Measurements from ENCODE around the gene SUCO.

Gene SUCO, protein sequence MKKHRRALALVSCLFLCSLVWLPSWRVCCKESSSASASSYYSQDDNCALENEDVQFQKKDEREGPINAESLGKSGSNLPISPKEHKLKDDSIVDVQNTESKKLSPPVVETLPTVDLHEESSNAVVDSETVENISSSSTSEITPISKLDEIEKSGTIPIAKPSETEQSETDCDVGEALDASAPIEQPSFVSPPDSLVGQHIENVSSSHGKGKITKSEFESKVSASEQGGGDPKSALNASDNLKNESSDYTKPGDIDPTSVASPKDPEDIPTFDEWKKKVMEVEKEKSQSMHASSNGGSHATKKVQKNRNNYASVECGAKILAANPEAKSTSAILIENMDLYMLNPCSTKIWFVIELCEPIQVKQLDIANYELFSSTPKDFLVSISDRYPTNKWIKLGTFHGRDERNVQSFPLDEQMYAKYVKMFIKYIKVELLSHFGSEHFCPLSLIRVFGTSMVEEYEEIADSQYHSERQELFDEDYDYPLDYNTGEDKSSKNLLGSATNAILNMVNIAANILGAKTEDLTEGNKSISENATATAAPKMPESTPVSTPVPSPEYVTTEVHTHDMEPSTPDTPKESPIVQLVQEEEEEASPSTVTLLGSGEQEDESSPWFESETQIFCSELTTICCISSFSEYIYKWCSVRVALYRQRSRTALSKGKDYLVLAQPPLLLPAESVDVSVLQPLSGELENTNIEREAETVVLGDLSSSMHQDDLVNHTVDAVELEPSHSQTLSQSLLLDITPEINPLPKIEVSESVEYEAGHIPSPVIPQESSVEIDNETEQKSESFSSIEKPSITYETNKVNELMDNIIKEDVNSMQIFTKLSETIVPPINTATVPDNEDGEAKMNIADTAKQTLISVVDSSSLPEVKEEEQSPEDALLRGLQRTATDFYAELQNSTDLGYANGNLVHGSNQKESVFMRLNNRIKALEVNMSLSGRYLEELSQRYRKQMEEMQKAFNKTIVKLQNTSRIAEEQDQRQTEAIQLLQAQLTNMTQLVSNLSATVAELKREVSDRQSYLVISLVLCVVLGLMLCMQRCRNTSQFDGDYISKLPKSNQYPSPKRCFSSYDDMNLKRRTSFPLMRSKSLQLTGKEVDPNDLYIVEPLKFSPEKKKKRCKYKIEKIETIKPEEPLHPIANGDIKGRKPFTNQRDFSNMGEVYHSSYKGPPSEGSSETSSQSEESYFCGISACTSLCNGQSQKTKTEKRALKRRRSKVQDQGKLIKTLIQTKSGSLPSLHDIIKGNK (N-terminal part only)

DNA sequence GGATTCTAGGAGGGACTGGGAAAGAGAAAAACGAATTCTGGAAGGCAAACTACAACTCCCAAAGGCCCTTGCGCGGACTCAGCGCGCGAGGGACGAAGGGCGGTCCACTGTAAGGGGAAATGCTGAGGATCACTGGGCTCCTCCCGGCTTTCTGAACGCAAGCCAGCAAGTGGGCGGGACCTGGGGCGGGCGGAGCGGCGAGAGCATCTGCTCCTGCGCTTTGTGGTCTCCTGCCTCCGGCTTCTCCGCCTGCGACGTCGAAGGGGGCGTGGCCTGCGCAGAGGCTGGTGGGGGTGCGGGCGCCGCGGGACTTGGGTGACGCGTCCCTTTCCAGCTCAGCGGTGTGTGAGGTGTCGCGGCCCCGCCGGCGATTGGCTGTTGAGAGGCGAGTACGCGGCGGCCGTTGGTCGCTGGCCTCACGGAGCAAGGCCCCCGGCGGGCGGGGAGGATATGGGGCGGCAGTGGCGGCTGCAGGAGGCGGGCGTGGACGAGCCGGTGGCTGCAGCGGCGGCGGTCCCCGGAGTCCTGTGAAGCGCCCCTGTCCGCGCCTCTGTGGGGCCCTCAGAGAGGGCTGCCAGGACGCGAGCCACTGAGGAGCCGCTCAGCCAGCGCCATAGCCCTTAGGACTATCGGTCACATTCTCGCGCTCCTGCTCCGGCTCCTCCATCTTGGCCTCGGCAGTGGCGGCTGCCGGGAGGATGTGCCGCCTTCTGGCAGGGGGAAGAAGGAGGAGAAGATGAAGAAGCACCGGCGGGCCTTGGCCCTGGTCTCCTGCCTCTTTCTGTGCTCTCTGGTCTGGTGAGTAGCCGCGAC lies at the start of gene SUCO:
TSS of gene SUCO (plus strand) at position 451 of the 813 bp plus-strand sequence. CDS start at position 737, 286 bp downstream.
- TF ChIP-seq, protein P1, sequence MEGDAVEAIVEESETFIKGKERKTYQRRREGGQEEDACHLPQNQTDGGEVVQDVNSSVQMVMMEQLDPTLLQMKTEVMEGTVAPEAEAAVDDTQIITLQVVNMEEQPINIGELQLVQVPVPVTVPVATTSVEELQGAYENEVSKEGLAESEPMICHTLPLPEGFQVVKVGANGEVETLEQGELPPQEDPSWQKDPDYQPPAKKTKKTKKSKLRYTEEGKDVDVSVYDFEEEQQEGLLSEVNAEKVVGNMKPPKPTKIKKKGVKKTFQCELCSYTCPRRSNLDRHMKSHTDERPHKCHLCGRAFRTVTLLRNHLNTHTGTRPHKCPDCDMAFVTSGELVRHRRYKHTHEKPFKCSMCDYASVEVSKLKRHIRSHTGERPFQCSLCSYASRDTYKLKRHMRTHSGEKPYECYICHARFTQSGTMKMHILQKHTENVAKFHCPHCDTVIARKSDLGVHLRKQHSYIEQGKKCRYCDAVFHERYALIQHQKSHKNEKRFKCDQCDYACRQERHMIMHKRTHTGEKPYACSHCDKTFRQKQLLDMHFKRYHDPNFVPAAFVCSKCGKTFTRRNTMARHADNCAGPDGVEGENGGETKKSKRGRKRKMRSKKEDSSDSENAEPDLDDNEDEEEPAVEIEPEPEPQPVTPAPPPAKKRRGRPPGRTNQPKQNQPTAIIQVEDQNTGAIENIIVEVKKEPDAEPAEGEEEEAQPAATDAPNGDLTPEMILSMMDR (IDR thresholded peaks at IDR 0.05; ENCODE audit: control insufficient read depth, insufficient read depth, low read depth, low read length, missing control alignments): no peak
- H3K4me3 ChIP-seq (ENCODE audit: control insufficient read depth, low read depth, low read length): peak within 1 kb of the TSS; percentile 93
- peak; percentile 97 for DNase-seq (ENCODE audit: low read depth)

DNA sequence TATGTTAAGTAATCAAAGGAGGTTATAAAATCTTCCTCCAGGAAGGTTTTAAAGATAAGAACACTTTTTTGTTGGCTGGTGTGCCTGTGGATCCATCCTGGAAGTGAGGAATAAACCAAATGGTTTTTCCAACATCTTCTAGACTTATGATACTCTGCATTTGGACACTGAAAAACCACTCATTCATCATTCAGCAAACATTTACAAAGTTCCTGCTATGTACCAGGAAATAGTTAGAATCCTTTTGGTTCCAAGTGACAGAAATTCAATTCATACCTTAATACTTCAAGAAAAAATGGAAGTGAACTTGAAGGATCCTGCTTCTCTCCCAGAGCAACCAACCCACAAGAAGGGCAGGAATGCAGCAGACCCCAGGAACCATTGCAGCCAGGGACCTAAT lies 49.5 kb upstream of the SUCO start:
- TF ChIP-seq, protein P1 (IDR thresholded peaks at IDR 0.05; ENCODE audit: control insufficient read depth, insufficient read depth, low read depth, low read length, missing control alignments): no peak
- no peak for DNase-seq (ENCODE audit: low read depth)
- no peak overlapping the region for H3K4me3 ChIP-seq (ENCODE audit: control insufficient read depth, low read depth, low read length)

DNA sequence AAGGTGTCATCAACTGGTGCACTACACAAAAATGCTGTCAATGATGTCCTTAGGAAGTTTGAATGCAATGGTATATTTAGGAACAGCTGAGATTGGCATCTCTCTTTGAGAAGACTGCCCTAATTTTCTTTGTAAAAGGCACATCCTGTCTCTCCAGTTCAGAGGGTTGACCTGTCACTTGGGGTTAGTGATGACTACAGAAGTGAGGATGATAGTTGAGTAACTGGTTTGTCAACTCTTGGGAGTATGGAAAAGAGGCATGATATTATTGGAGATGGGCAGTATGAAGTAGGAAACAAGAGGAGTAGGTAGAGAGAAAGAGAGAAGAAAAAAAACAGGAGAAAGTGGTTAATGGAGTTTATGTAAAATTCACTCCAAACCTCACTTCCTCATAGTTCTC lies 48.7 kb upstream of the SUCO start:
- H3K4me3 ChIP-seq (ENCODE audit: control insufficient read depth, low read depth, low read length): no peak overlapping the region
- no peak for DNase-seq (ENCODE audit: low read depth)
- TF ChIP-seq, protein P1 (IDR thresholded peaks at IDR 0.05; ENCODE audit: control insufficient read depth, insufficient read depth, low read depth, low read length, missing control alignments): no peak

DNA sequence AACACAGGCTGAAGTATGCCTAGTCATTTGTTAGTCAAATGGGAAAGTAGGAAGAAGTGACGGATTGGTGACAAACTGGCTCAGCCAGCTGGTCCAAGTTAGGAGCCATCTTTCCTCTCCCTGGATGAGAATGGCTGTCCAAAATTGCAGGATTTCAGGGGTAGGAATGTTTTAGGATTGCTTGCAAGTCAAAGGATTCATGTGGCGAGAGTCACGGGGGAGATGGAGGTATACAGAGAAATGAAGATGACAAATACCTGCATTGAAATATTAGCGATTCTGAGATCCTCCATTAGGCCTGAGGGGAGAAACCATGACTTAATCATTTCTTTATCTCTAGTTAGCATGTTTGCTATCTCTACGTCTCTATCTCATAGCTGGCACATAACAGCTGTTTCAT lies 47.3 kb upstream of the SUCO start:
- no peak for DNase-seq (ENCODE audit: low read depth)
- TF ChIP-seq, protein P1 (IDR thresholded peaks at IDR 0.05; ENCODE audit: control insufficient read depth, insufficient read depth, low read depth, low read length, missing control alignments): no peak
- H3K4me3 ChIP-seq (ENCODE audit: control insufficient read depth, low read depth, low read length): no peak overlapping the region

DNA sequence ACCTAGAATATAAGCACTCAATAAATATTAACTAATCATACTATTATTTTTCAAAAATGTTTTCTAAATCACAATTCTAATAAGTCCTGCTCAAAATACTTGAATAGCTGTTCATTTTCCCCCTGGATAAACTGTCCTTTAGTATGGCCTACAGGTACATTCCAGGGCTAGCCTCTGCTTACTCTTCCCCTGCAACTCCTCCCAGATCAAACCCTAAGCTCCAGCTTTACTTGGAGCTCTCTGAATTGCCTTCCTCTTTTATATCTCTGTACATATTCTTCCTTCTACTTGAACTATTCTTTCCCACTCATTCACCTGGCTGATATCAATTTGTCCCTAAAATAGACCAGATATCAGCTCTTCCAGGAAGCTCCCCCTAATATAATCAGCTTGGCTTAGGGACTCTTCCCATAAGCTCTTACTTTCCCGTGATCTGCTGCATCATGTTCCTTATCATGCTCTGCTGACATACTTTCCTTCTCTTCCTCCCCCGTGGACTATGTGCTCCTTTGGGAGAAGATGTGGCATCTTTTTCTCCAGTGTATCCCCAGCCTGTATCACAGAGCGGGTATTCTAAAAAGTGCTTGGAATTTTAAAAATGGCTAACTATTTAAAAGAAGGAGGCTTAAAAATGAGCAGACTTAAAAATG lies 46.0 kb upstream of the SUCO start:
- TF ChIP-seq, protein P1 (IDR thresholded peaks at IDR 0.05; ENCODE audit: control insufficient read depth, insufficient read depth, low read depth, low read length, missing control alignments): no peak
- no peak for DNase-seq (ENCODE audit: low read depth)

More for the DNA sequence above, 46.0 kb upstream of the SUCO start:
- H3K4me3 ChIP-seq (ENCODE audit: control insufficient read depth, low read depth, low read length): no peak overlapping the region
